ENCODE data around the gene TNFAIP2. TPM values are rescaled to one million over a fixed set of nuclear protein-coding genes. Genes with fewer than 3 reads are reported as not detected.
A peak's percentile ranks its signal among the peaks of the same experiment; 100 is the strongest.

Gene TNFAIP2
- total and polyA plus RNA-seq, 4 donors: 65.6 to 519 (median 226) TPM

- peak overlapping the region; percentile 43 to 96 for H3K27ac ChIP-seq (ENCODE audit: low read depth in 1 of 2, low read length in 1 of 2)
- peaks cover 0 to 8% (median 0%) of the 10 kb centered on the region in 3 donors for H3K27me3 ChIP-seq (ENCODE audit: control insufficient read depth in 3 of 3, insufficient read depth in 3 of 3, low read length in 2 of 3)
- DNase-seq (no peak), ATAC-seq (ENCODE audit: insufficient read depth, low FRiP score) (peak; percentile 10)
- H3K9me3 ChIP-seq (ENCODE audit: control insufficient read depth in 4 of 4, insufficient read depth in 3 of 4, low read length in 3 of 4): no peaks in the 10 kb centered on the region
- H3K4me3 ChIP-seq: no peak overlapping the region
- peaks cover 0 to 2% (median 0%) of the 10 kb centered on the region in 4 donors for H3K36me3 ChIP-seq (ENCODE audit: control insufficient read depth in 4 of 4, insufficient read depth in 4 of 4, low read length in 4 of 4)
- H3K4me1 ChIP-seq (ENCODE audit: control insufficient read depth in 5 of 5, insufficient read depth in 5 of 5, low read length in 5 of 5): peaks cover 4 to 44% (median 10%) of the 10 kb centered on the region in 5 donors
- H3K9ac ChIP-seq (ENCODE audit: insufficient read depth in 1 of 2, low read length in 2 of 2): no peak overlapping the region
- 16 to 25% methylated on average over 18 of the region's 18 CpGs for WGBS, 2 donors
- no peak for TF ChIP-seq CTCF (IDR thresholded peaks at IDR 0.05; ENCODE audit: control extremely low read depth, extremely low read depth)
Observed at GRCh38 chr14:103121121-103121845, 2.0 kb upstream of the TNFAIP2 start.

DNA sequence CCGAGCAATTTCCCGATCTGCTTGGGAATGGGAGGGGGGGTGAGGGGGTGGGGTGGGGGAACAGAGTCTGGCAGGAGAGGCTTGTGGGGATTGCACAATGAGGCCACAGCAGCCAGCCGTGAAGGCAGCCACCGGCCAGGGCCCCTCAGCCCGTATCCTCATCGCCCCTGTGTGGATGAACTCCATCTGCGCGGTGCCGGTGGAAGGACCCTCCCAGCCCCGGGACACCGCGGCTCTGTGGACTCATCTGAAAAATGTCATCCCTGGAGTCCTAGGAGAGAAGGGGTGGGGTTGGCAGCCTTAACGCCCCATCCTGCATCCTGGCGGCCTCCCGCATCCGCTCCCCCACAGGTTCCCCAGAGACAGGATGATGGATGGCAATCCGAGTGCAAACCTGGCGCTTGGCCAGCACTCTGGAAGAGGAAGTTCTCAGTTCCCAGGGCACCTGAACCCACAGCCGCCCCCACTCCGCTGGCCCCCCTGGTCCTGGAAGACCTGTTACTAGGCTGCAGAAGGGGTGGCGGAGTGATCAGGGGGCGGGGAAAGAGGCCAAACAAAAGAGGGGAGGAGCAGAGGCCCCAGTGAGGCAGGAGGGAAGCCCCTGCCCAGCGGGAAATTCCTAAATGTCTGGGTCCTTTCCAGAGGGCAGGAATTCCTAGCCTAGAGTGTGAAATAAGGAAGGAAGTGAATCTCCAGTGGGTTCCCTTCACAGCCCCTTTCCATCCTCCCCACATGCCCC, 1.2 kb upstream of the TNFAIP2 start:
- 0 to 4% methylated on average over 20 to 23 of the region's 23 CpGs for WGBS, 2 donors
- Histone ChIP-seq H3K9ac (ENCODE audit: insufficient read depth in 1 of 2, low read length in 2 of 2) (no peak overlapping the region), H3K4me1 (ENCODE audit: control insufficient read depth in 5 of 5, insufficient read depth in 5 of 5, low read length in 5 of 5) (peaks cover 4 to 48% (median 10%) of the 10 kb centered on the region in 5 donors), H3K4me3 (no peak overlapping the region), H3K27me3 (ENCODE audit: control insufficient read depth in 3 of 3, insufficient read depth in 3 of 3, low read length in 2 of 3) (peaks cover 0 to 8% (median 0%) of the 10 kb centered on the region in 3 donors), H3K36me3 (ENCODE audit: control insufficient read depth in 4 of 4, insufficient read depth in 4 of 4, low read length in 4 of 4) (peaks cover 0 to 6% (median 0%) of the 10 kb centered on the region in 4 donors), H3K27ac (ENCODE audit: low read depth in 1 of 2, low read length in 1 of 2) (peak overlapping the region; percentile 69 to 96), H3K9me3 (ENCODE audit: control insufficient read depth in 4 of 4, insufficient read depth in 3 of 4, low read length in 3 of 4) (no peaks in the 10 kb centered on the region)
- peak; percentile 90 to 93 (median 90) for DNase-seq
- peak; percentile 8 for ATAC-seq (ENCODE audit: insufficient read depth, low FRiP score)
- TF ChIP-seq CTCF (IDR thresholded peaks at IDR 0.05; ENCODE audit: control extremely low read depth, extremely low read depth): no peak

DNA sequence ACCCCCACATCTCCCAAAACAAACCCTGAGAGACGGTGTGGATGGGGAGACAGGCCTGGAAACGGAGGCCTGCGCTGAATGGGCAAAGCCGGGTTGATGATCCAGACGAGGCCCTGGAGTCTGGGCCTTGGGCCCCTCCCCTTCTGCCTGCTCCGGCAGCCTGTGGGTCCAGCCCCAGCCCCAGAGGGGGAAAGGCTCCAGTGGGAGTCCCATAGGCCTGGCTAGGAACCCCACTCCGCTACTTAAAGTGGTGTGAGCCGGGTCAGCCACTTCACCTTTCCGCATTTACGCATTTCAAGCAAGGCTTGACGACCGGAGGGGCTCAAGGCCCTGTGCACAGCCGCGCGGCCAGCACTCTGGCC, 695 bp upstream of the TNFAIP2 start:
- Histone ChIP-seq H3K4me3 (peak overlapping the region; percentile 23), H3K27ac (ENCODE audit: low read depth in 1 of 2, low read length in 1 of 2) (peak overlapping the region; percentile 69 to 96), H3K36me3 (ENCODE audit: control insufficient read depth in 4 of 4, insufficient read depth in 4 of 4, low read length in 4 of 4) (peaks cover 0 to 6% (median 0%) of the 10 kb centered on the region in 4 donors), H3K9ac (ENCODE audit: insufficient read depth in 1 of 2, low read length in 2 of 2) (no peak overlapping the region), H3K27me3 (ENCODE audit: control insufficient read depth in 3 of 3, insufficient read depth in 3 of 3, low read length in 2 of 3) (peaks cover 0 to 8% (median 0%) of the 10 kb centered on the region in 3 donors), H3K4me1 (ENCODE audit: control insufficient read depth in 5 of 5, insufficient read depth in 5 of 5, low read length in 5 of 5) (peaks cover 4 to 51% (median 10%) of the 10 kb centered on the region in 5 donors), H3K9me3 (ENCODE audit: control insufficient read depth in 4 of 4, insufficient read depth in 3 of 4, low read length in 3 of 4) (no peaks in the 10 kb centered on the region)
- no peak for DNase-seq
- TF ChIP-seq CTCF (IDR thresholded peaks at IDR 0.05; ENCODE audit: control extremely low read depth, extremely low read depth): no peak
- ATAC-seq (ENCODE audit: insufficient read depth, low FRiP score): peak; percentile 0
- 10 to 14% methylated on average over 15 of the region's 15 CpGs for WGBS, 2 donors
